Stimulated activated naive B cell treated with anti-CD40 and anti-IgM and Interleukin-4, amounts not matched to agents 10 μg/mL and 1 μg/mL and 100 μg/mL, for 72 hours (primary cell): ENCODE measurements around the gene ECT2.
"Not testable (repeated sequence)": the region's sequence is repeated elsewhere in the genome, so short reads cannot be mapped to it uniquely, and the experiment has no call there.

ENCODE experiments used
- ATAC-seq, 2 donors: fragments of 150-1000 bp; cut with Tn5 transposase; replicated peaks; 2 replicates each; pipeline ENCODE4 v1.10.0; 2021; ENCODE audit warnings: moderate library complexity in 1 of 2
- DNase-seq: peaks from one replicate; pipeline ENCODE4 v3.0.0; 2021
- H3K27ac Mint-ChIP-seq: one replicate; pipeline ENCODE4 v1.8.0; 2022; ENCODE audit warnings: mild to moderate bottlenecking, mixed read lengths
- H3K27me3 Mint-ChIP-seq, 2 donors: one replicate each; pipeline ENCODE4 v1.8.0; 2022; ENCODE audit warnings: mixed read lengths in 2 of 2
- H3K36me3 Mint-ChIP-seq, 2 donors: one replicate each; pipeline ENCODE4 v1.8.0; 2022; ENCODE audit warnings: mixed read lengths in 2 of 2, mild to moderate bottlenecking in 1 of 2
- H3K4me1 Mint-ChIP-seq, 2 donors: one replicate each; pipeline ENCODE4 v1.8.0; 2022; ENCODE audit warnings: mixed read lengths in 2 of 2, mild to moderate bottlenecking in 1 of 2
- H3K4me3 Mint-ChIP-seq, 2 donors: one replicate each; pipeline ENCODE4 v1.8.0; 2022; ENCODE audit warnings: mild to moderate bottlenecking in 2 of 2, mixed read lengths in 2 of 2, moderate library complexity in 1 of 2
- H3K9me3 Mint-ChIP-seq, 2 donors: one replicate each; pipeline ENCODE4 v1.8.0; 2022; ENCODE audit warnings: mixed read lengths in 2 of 2, mild to moderate bottlenecking in 1 of 2

Gene ECT2

GRCh38 chr3:172811099-172811498, 60.6 kb downstream of the ECT2 start:
- no peaks in the 10 kb centered on the region for H3K27me3 Mint-ChIP-seq
- no peaks in the 10 kb centered on the region for H3K4me1 Mint-ChIP-seq
- ATAC-seq: no peak
- no peaks in the 10 kb centered on the region for H3K9me3 Mint-ChIP-seq
- DNase-seq: no peak
- no peak overlapping the region for H3K4me3 Mint-ChIP-seq
- peaks cover 0 to 4% of the 10 kb centered on the region in 2 donors for H3K36me3 Mint-ChIP-seq
- no peak overlapping the region for H3K27ac Mint-ChIP-seq

DNA sequence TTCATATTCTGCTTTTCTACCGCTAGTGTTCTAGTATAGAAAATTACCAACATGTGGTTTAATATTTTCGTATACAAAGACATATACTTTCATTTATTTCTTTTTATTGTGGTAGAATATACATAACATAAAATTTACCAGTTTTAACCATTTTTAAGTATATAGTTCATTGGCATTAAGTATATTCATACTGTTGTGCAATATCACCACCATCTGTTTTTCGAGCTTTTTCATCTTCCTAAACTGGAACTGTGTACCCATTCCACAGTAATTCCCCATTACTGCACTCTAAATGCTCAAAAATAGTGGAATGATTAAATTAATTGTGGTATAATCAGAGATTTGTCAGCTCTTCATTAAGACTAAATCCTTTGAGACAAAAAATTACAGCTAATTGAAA, 62.9 kb downstream of the ECT2 start:
- Mint-ChIP-seq H3K9me3 (no peaks in the 10 kb centered on the region), H3K4me1 (no peaks in the 10 kb centered on the region), H3K27me3 (no peaks in the 10 kb centered on the region), H3K4me3 (no peak overlapping the region), H3K27ac (no peak overlapping the region), H3K36me3 (peaks cover 0 to 3% of the 10 kb centered on the region in 2 donors)
- ATAC-seq (no peak), DNase-seq (no peak)

- Mint-ChIP-seq H3K27me3 (no peaks in the 10 kb centered on the region), H3K4me3 (no peak overlapping the region), H3K36me3 (peaks cover 0 to 3% of the 10 kb centered on the region in 2 donors), H3K27ac (no peak overlapping the region), H3K4me1 (no peaks in the 10 kb centered on the region), H3K9me3 (no peaks in the 10 kb centered on the region)
- ATAC-seq: no peak
- DNase-seq: no peak
Measured at GRCh38 chr3:172814738-172815137, 64.2 kb downstream of the ECT2 start.

DNA sequence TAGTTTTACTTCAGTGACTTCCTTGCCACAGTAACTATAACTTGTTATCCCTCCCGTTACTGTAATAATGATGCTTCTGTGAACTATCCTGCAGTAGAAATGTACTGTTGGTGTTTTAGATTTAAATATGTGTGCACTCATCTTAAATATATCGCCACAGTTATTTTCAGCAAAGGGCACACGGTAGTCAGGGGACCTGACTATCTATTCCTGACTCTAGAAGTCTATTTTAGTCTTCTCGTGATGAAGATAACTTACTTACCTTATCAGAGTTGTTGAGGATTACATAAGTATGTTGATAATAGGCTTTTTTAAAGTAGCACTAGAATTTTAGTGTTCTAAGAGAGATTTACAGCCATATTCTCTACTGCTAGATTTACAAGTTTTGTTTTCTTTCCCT, 65.3 kb downstream of the ECT2 start:
- DNase-seq (no peak), ATAC-seq (no peak)
- H3K4me1 Mint-ChIP-seq: no peaks in the 10 kb centered on the region
- H3K27ac Mint-ChIP-seq: no peak overlapping the region
- peaks cover 0 to 3% of the 10 kb centered on the region in 2 donors for H3K36me3 Mint-ChIP-seq
- H3K9me3 Mint-ChIP-seq: no peaks in the 10 kb centered on the region
- no peak overlapping the region for H3K4me3 Mint-ChIP-seq
- no peaks in the 10 kb centered on the region for H3K27me3 Mint-ChIP-seq

DNA sequence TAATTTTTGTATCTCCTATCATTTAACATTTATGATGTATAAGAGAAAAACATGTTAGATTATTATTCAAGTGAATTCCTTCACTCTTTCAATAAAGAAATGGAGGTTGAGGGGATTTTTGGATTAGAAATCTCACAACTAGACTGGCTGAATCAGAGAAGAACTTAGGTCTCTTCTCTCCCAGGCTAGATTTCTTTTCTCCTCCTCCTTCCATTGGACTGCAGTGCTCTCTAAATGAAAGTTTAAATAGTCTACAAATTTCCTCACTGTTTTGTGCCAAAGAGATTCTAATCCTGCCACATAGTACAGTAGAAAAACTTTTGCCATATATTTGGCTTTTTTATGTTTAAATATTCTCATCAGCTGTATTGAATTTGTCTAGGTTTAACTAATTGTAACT, 65.8 kb downstream of the ECT2 start:
- no peak for DNase-seq
- Mint-ChIP-seq H3K27ac (no peak overlapping the region), H3K9me3 (no peaks in the 10 kb centered on the region), H3K27me3 (no peaks in the 10 kb centered on the region), H3K4me1 (no peaks in the 10 kb centered on the region), H3K4me3 (no peak overlapping the region), H3K36me3 (peaks cover 0 to 3% of the 10 kb centered on the region in 2 donors)
- no peak for ATAC-seq

DNA sequence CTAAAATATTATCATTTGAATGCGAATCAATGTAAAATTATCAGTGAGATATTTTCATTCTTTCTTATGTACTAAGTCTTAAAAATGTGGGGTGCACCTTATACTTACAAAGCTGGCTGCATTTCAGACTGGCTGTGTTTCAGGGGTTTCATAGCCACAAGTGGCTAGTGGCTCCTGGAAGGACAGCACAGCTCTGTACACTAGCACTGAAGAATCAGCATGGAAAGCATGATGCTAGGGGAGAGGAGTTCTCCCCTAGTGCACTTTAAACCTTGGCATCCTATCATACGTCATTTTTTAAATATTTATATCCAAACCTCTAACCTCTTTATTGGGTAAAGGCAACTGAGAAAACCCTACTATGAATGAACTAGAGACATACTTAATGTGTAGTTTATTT, 66.4 kb downstream of the ECT2 start:
- Mint-ChIP-seq H3K36me3 (peaks cover 0 to 3% of the 10 kb centered on the region in 2 donors), H3K4me1 (no peaks in the 10 kb centered on the region), H3K4me3 (no peak overlapping the region), H3K27ac (no peak overlapping the region), H3K27me3 (no peaks in the 10 kb centered on the region), H3K9me3 (no peaks in the 10 kb centered on the region)
- DNase-seq: no peak
- no peak for ATAC-seq

DNA sequence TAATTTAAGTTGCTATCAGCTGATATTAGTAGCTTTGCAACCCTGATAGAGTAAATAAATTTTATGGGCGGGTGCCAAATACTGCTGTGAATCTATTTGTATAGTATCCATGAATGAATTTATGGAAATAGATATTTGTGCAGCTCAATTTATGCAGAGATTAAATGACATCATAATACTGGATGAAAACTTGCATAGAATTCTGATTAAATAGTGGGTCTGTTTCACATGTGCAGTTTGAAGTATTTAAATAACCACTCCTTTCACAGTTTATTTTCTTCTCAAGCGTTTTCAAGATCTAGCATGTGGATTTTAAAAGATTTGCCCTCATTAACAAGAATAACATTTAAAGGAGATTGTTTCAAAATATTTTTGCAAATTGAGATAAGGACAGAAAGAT, 70.0 kb downstream of the ECT2 start:
- Mint-ChIP-seq H3K9me3 (no peaks in the 10 kb centered on the region), H3K4me1 (no peaks in the 10 kb centered on the region), H3K27ac (no peak overlapping the region), H3K27me3 (no peaks in the 10 kb centered on the region), H3K4me3 (no peak overlapping the region), H3K36me3 (peaks cover 2 to 3% of the 10 kb centered on the region in 2 donors)
- DNase-seq (no peak), ATAC-seq (no peak)

DNA sequence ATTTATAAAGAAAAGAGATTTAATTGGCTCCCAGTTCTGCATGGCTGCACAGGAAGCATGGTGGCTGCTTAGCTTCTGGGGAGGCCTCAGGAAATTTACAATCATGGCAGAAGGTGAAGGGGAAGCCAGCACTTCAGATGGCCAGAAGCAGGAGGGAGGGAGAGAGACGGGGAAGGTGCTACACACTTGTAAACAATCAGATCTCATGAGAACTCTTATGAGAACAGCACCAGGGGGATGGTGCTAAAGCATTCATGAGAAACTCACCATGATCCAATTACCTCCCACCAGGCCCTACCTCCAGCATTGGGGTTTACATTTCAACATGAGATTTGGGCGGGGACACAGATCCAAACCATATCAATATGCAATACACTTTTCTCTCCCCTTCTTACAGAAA, 73.7 kb downstream of the ECT2 start:
- Mint-ChIP-seq H3K4me1 (no peaks in the 10 kb centered on the region), H3K27me3 (no peaks in the 10 kb centered on the region), H3K36me3 (peaks cover 0 to 5% of the 10 kb centered on the region in 2 donors), H3K27ac (no peak overlapping the region), H3K4me3 (no peak overlapping the region), H3K9me3 (peaks cover 0 to 7% of the 10 kb centered on the region in 2 donors)
- no peak for DNase-seq
- no peak for ATAC-seq

- not testable (repeated sequence) for DNase-seq, H3K9me3 Mint-ChIP-seq, H3K4me1 Mint-ChIP-seq, H3K27me3 Mint-ChIP-seq, H3K4me3 Mint-ChIP-seq, H3K27ac Mint-ChIP-seq, H3K36me3 Mint-ChIP-seq, ATAC-seq
Measured at GRCh38 chr3:172827231-172827630, 76.7 kb downstream of the ECT2 start.

GRCh38 chr3:172832983-172833382, 82.5 kb downstream of the ECT2 start:
- Mint-ChIP-seq H3K4me3 (no peak overlapping the region), H3K27me3 (peaks cover 4 to 6% of the 10 kb centered on the region in 2 donors), H3K36me3 (no peaks in the 10 kb centered on the region), H3K9me3 (no peaks in the 10 kb centered on the region), H3K27ac (no peak overlapping the region), H3K4me1 (no peaks in the 10 kb centered on the region)
- DNase-seq: no peak
- no peak for ATAC-seq

DNA sequence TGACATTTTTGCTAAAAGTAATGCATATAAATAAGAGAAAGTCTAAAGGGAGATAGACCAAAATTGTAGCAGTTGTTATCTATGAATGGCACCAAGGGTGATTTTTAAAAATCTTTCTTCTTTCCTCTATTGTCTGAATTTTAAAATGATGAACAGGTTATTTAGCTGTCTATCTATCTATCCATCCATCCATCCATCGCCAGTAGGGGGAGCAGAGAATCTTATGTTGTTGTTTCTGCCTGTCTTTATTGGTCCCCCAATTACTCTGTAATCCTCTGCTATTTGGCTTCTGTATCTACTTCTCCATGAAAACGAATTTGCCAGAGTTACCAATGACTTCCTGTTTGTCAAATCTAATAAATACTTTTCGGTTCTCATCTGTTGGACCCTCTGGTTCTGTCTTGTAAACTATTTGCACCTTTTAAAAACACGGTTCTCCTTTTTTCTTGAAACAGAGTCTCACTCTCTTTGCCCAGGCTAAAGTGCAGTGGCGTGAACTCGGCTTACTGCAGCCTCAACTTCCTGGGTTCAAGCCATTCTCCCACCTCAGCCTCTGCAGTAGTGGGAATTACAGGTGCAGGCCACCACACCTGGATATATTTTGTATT, 86.0 kb downstream of the ECT2 start:
- ATAC-seq: peak; percentile 48 to 61
- DNase-seq: no peak

DNA sequence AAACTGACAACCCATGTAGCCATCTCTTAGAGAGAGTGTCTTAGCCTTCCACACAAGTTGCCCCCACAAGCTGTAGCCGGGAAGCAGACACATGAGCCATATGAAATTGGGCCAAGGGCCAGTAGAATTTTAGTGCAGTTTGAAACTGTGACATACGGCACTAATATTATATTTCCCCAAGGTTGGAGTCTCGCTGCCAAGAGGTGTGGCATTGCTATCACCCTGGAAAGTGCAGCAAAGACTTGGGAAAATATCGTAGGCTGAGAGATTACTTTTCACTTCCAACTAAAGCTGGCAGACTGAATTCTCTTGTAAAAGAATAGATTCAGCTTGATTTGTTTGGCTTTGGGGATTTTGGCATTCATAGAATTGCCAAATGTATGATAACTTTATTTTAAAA, 89.2 kb downstream of the ECT2 start:
- DNase-seq (no peak), ATAC-seq (no peak)
- no peak overlapping the region for H3K4me3 Mint-ChIP-seq
- H3K4me1 Mint-ChIP-seq: no peaks in the 10 kb centered on the region
- peaks cover 6 to 8% of the 10 kb centered on the region in 2 donors for H3K27me3 Mint-ChIP-seq
- no peaks in the 10 kb centered on the region for H3K9me3 Mint-ChIP-seq
- no peak overlapping the region for H3K27ac Mint-ChIP-seq
- no peaks in the 10 kb centered on the region for H3K36me3 Mint-ChIP-seq

More for the DNA sequence above, 86.0 kb downstream of the ECT2 start:
- H3K4me1 Mint-ChIP-seq: no peaks in the 10 kb centered on the region
- H3K4me3 Mint-ChIP-seq: no peak overlapping the region
- H3K27me3 Mint-ChIP-seq: peaks cover 6 to 8% of the 10 kb centered on the region in 2 donors
- no peaks in the 10 kb centered on the region for H3K9me3 Mint-ChIP-seq
- no peak overlapping the region for H3K27ac Mint-ChIP-seq
- H3K36me3 Mint-ChIP-seq: no peaks in the 10 kb centered on the region

DNA sequence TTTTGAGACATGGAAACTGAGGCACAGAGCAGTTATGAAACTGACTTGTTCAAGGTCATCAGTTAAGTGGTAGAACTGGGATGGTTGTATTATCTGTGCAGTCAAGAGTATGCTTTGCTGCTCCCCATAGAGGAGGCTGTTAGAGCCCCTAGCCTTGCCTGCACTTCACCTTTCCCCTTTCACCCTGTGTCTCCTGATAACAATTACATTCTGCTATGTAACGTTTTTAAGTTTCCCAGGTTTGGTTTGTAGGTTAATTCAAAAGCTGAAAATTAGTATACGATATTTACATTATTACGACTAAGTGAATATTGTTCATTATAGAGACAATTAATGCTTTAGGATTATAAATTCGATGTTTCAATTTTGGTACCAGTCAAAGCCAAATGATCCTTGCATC, 89.9 kb downstream of the ECT2 start:
- DNase-seq (no peak), ATAC-seq (no peak)
- H3K4me3 Mint-ChIP-seq: no peak overlapping the region
- H3K27ac Mint-ChIP-seq: no peak overlapping the region
- H3K9me3 Mint-ChIP-seq: no peaks in the 10 kb centered on the region
- no peaks in the 10 kb centered on the region for H3K36me3 Mint-ChIP-seq
- H3K4me1 Mint-ChIP-seq: no peaks in the 10 kb centered on the region
- peaks cover 6 to 8% of the 10 kb centered on the region in 2 donors for H3K27me3 Mint-ChIP-seq

- Mint-ChIP-seq H3K4me1 (peaks cover under 1% of the 10 kb centered on the region in 2 donors), H3K36me3 (no peaks in the 10 kb centered on the region), H3K9me3 (no peaks in the 10 kb centered on the region), H3K27ac (no peak overlapping the region), H3K4me3 (no peak overlapping the region), H3K27me3 (peaks cover 6 to 8% of the 10 kb centered on the region in 2 donors)
- ATAC-seq (no peak), DNase-seq (no peak)
Measured at GRCh38 chr3:172840913-172841312, 90.4 kb downstream of the ECT2 start.

GRCh38 chr3:172844428-172844827, 93.9 kb downstream of the ECT2 start:
- H3K4me1 Mint-ChIP-seq: peaks cover 9 to 11% of the 10 kb centered on the region in 2 donors
- H3K4me3 Mint-ChIP-seq: no peak overlapping the region
- H3K27me3 Mint-ChIP-seq: peaks cover 0 to 4% of the 10 kb centered on the region in 2 donors
- peaks cover 0 to 4% of the 10 kb centered on the region in 2 donors for H3K36me3 Mint-ChIP-seq
- no peak overlapping the region for H3K27ac Mint-ChIP-seq
- no peak for DNase-seq
- H3K9me3 Mint-ChIP-seq: peaks cover 0 to 4% of the 10 kb centered on the region in 2 donors
- no peak for ATAC-seq
